Cardiac muscle cell (in vitro differentiated cells and primary cell): ENCODE results near the gene CTCF. TPM values are rescaled to one million over a fixed set of nuclear protein-coding genes. Genes with fewer than 3 reads are reported as not detected.

Experiments used
- DNase-seq, 2 donors: peaks; one replicate each; pipeline versions ENCODE4 v3.0.0 to v3.0.0-alpha.2; 2010 to 2017; ENCODE audit warnings: low read depth in 1 of 2, low spot score in 1 of 2
- H3K27ac ChIP-seq: fragments of 200-600 bp; sonication (generic); 2 replicates; pipeline ENCODE4 v1.5.1; 2016
- H3K27me3 ChIP-seq: fragments of 200-600 bp; sonication (generic); 2 replicates; pipeline ENCODE4 v1.6.0; 2016; ENCODE audit warnings: control low read depth
- H3K36me3 ChIP-seq: fragments of 200-600 bp; sonication (generic); 2 replicates; pipeline ENCODE4 v1.5.1; 2016; ENCODE audit warnings: control low read depth
- H3K4me1 ChIP-seq: fragments of 200-600 bp; sonication (generic); 2 replicates; pipeline ENCODE4 v1.8.1; 2017; ENCODE audit warnings: low read depth, mild to moderate bottlenecking, mixed run types
- H3K4me3 ChIP-seq: fragments of 200-600 bp; sonication (generic); 2 replicates; pipeline ENCODE4 v1.5.1; 2016; ENCODE audit warnings: mild to moderate bottlenecking
- H3K9me3 ChIP-seq: fragments of 200-600 bp; sonication (generic); 2 replicates; pipeline ENCODE4 v1.5.1; 2017; ENCODE audit warnings: low read depth, mild to moderate bottlenecking, control low read depth
- polyA plus RNA-seq: library from polyadenylated mRNA; unstranded; fragments of >200 nt; fragmentation: Nextera tagmentation; extraction: Ambion mirVana; gene quantifications from 2 replicates; pipeline ENCODE4 v1.2.1, GENCODE V29; 2016
- total RNA-seq: library from RNA; depleted of rRNA; stranded (reverse); fragments of >200 nt; gene quantifications from 2 replicates; pipeline ENCODE4 v1.2.3, GENCODE V29; 2016
- TF ChIP-seq, protein P1 (sequence below): IDR thresholded peaks from 2 replicates; pipeline ENCODE4 v1.5.1; 2012; ENCODE audit warnings: low read depth, mild to moderate bottlenecking, low read length

Gene CTCF
- total and polyA plus RNA-seq, 2 experiments from 2014 or later, result 33.9 to 38.0 TPM

DNA sequence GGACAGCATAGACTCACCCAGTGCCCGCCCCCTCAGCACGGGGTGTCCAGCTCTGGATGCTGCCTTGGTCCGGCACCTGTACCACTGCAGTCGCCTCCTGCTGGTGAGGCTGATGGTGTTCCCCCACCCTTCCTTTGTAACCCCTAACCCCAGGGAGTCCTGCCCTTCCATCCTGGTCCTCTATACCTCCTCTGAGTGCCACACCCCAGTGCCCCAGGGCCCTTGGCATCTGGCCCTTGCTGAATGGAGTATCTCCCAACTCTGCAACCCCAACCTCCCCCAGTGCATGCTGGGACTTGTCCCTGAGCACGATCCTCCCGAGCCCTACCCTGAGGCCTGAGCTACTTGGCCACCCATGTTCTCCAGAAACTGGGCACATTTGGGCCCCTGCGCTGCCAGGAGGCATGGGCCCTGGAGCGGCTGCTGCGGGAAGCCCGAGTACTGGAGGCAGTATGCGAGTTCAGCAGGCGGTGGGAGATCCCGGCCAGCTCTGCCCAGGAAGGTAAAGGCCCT, 17.9 kb upstream of the CTCF start:
- H3K4me3 ChIP-seq, result no peak overlapping the region
- H3K9me3 ChIP-seq, result no peaks in the 10 kb centered on the region
- H3K36me3 ChIP-seq, result peaks cover 8% of the 10 kb centered on the region
- H3K27me3 ChIP-seq, result no peaks in the 10 kb centered on the region
- H3K27ac ChIP-seq, result no peak overlapping the region
- TF ChIP-seq, protein P1, sequence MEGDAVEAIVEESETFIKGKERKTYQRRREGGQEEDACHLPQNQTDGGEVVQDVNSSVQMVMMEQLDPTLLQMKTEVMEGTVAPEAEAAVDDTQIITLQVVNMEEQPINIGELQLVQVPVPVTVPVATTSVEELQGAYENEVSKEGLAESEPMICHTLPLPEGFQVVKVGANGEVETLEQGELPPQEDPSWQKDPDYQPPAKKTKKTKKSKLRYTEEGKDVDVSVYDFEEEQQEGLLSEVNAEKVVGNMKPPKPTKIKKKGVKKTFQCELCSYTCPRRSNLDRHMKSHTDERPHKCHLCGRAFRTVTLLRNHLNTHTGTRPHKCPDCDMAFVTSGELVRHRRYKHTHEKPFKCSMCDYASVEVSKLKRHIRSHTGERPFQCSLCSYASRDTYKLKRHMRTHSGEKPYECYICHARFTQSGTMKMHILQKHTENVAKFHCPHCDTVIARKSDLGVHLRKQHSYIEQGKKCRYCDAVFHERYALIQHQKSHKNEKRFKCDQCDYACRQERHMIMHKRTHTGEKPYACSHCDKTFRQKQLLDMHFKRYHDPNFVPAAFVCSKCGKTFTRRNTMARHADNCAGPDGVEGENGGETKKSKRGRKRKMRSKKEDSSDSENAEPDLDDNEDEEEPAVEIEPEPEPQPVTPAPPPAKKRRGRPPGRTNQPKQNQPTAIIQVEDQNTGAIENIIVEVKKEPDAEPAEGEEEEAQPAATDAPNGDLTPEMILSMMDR, result no peak
- H3K4me1 ChIP-seq, result no peaks in the 10 kb centered on the region
- DNase-seq, result no peak

DNA sequence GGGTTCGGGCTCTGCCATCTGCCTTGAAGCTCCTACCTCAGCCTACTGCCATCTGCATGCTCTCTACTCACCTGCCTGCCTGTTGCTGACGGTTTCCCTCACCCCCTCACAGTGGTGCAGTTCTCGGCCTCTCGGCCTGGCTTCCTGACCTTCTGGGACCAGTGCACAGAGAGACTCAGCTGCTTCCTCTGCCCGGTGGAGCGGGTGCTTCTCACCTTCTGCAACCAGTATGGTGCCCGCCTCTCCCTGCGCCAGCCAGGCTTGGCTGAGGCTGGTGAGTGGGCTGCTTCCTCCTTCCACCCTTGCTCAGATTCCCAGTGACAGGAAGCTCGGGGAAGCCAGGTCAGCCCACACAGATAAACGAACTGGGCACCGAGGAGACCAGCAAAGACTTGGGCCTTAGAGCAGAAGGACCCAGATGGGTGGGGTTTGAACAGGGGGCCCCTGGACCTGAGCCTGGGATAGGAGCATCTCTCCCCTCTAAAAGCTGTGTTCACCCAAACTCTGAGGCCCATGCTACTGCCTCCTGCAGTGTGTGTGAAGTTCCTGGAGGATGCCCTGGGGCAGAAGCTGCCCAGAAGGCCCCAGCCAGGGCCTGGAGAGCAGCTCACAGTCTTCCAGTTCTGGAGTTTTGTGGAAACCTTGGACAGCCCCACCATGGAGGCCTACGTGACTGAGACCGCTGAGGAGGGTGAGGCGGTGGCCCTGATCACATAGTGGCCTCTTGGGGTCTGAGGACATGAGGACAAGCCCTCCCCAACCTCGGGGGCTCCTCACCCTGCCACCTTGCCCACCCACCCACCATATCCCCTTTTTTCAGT, 17.3 kb upstream of the CTCF start:
- H3K4me3 ChIP-seq, result no peak overlapping the region
- H3K27ac ChIP-seq, result no peak overlapping the region
- H3K36me3 ChIP-seq, result peaks cover 8% of the 10 kb centered on the region
- no peaks in the 10 kb centered on the region for H3K9me3 ChIP-seq
- DNase-seq, result no peak
- H3K27me3 ChIP-seq, result no peaks in the 10 kb centered on the region
- TF ChIP-seq, protein P1, result no peak
- H3K4me1 ChIP-seq, result no peaks in the 10 kb centered on the region

DNA sequence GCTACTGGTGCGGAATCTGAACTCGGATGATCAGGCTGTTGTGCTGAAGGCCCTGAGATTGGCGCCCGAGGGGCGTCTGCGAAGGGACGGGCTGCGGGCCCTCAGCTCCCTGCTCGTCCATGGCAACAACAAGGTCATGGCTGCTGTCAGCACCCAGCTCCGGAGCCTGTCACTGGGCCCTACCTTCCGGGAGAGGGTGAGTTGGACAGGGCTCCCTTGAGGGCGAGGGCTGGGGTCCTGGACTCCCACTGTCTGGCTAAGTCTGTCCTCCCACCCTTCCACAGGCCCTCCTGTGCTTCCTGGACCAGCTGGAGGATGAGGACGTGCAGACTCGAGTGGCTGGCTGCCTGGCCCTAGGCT, 16.7 kb upstream of the CTCF start:
- DNase-seq, result no peak
- Histone ChIP-seq H3K27ac (no peak overlapping the region), H3K36me3 (peaks cover 8% of the 10 kb centered on the region), H3K27me3 (no peaks in the 10 kb centered on the region), H3K9me3 (no peaks in the 10 kb centered on the region), H3K4me1 (no peaks in the 10 kb centered on the region), H3K4me3 (no peak overlapping the region)
- TF ChIP-seq, protein P1, result no peak

DNA sequence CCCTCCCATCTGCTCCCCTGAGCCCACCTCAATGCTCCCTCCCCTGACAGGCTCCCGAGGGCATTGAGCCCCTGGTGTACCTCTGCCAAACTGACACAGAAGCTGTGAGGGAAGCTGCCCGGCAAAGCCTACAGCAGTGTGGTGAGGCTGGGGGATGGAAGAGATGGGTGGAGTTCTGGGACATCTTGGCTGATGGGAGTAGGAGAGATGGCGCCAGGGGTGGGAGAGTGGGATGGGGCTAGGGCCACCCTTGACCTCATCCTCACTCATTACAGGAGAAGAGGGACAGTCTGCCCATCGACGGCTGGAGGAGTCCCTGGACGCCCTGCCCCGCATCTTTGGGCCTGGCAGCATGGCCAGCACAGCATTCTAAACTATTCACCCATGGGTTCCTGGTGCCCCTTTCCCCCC, 16.2 kb upstream of the CTCF start:
- H3K9me3 ChIP-seq, result no peaks in the 10 kb centered on the region
- DNase-seq, result no peak
- no peaks in the 10 kb centered on the region for H3K27me3 ChIP-seq
- peaks cover 8% of the 10 kb centered on the region for H3K36me3 ChIP-seq
- no peak overlapping the region for H3K4me3 ChIP-seq
- TF ChIP-seq, protein P1, result no peak
- no peaks in the 10 kb centered on the region for H3K4me1 ChIP-seq
- no peak overlapping the region for H3K27ac ChIP-seq

DNA sequence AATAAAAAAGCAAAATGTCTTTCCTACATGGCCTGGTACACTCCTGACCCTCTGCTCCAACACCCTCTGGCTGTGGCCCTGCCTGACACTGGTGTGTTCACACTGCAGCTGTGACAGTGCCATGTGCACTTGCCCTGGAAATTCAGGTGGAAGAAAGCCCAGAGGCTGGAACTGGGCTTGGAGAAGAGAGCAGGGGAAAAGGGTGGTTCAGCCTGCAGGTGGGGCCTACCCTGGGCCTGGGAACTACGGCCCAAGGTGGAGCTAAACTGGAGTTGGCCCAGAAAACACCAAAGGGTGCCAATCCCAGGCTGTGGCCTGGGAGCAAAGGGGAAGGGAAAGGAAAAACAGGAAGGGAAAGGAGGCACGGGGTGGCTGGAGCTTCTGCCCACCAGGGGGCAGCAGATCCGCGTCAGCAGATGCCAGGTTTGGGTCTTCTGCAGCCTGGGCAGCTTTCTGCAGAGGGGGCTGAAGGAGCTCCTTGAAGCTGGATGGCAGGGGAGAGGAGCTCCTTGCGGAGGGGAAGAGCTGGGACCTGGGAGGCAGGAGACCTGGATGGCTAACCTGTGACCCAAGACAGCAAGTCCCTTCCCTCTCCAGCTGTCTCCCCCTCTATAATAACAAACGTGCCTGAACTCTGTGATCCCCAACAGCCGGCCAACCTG, 15.4 kb upstream of the CTCF start:
- H3K4me3 ChIP-seq, result no peak overlapping the region
- TF ChIP-seq, protein P1, result peak; percentile 90
- no peaks in the 10 kb centered on the region for H3K9me3 ChIP-seq
- peak overlapping the region; percentile 26 for H3K27ac ChIP-seq
- H3K4me1 ChIP-seq, result no peaks in the 10 kb centered on the region
- H3K27me3 ChIP-seq, result no peaks in the 10 kb centered on the region
- peak; percentile 76 to 81 for DNase-seq
- peaks cover 2% of the 10 kb centered on the region for H3K36me3 ChIP-seq
